Stimulated activated CD8-positive, alpha-beta memory T cell treated with anti-CD3 and anti-CD28 coated beads, Interleukin-12 subunit alpha, Interleukin-12 subunit beta, amount 100 ng/mL, for 24 hours (primary cell): ENCODE measurements around the gene FAM3D.

Experiments
- DNase-seq: peaks from one replicate; pipeline ENCODE4 v3.0.0-alpha.2; 2020; ENCODE audit errors: extremely low read depth

The FAM3D gene

DNA sequence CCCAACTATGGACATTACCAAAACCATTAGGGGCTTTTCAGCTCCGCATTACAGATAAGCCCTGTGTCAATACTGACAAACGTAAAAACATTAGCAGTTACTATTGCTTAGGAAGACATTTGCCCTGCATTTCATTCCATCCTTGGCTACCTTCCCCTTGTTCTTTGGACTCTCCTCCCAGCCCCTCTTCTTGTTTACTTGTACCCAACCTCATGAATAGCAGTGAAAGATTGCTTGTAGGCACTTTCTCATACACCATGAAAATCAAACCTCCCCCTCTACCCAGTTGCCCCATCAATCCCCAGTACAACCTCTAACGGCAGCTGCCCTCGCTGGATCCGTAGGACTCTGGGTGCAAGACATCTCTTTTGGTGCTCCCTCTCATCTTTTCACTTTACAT, 72.5 kb downstream of the FAM3D start:
- no peak for DNase-seq

GRCh38 chr3:58591517-58592510, 74.8 kb downstream of the FAM3D start:
- no peak for DNase-seq

GRCh38 chr3:58588030-58588614, 78.5 kb downstream of the FAM3D start:
- DNase-seq, result no peak

DNA sequence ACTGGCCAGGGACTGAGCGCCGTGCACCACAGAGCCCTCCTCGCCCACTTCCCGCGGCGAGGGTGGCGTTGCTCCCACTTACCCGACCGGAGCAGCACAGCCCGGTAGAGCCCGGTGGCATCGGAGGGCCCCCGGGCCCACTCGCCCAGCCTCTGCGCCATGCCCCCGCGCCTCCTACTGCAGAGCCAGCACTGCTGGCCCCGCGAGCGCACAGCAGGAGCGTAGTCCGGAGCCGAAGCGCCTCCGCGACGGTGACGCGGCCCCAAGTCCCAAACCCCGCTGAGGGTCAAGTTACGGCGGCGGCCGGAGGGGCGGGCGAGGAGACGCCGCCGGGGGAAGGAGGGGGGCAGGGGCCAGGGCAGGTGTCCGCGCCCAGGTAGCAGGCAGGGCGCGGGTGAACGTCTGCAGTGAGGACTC, 79.8 kb downstream of the FAM3D start:
- DNase-seq, result no peak

DNA sequence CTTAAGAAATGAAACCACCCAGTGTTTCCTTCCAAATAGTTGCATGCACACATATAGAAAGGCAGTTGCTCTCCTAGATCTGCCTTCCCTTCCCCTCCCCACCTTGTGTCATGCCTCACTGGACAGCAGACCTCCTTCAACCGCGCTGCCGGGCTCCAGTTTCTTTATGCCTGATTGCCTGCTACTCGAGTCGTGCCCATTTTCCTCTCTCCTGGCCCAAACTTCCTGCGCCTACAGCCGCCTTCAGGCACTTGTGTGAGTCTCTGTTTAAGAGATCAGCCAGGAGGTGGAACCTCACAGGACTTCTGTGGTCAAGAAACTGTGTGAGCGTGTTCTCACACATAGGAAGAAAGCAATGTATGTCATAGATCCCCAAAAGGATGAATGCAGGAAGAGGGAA, 80.6 kb downstream of the FAM3D start:
- no peak for DNase-seq

GRCh38 chr3:58585005-58585786, 81.4 kb downstream of the FAM3D start:
- peak; percentile 17 for DNase-seq

DNA sequence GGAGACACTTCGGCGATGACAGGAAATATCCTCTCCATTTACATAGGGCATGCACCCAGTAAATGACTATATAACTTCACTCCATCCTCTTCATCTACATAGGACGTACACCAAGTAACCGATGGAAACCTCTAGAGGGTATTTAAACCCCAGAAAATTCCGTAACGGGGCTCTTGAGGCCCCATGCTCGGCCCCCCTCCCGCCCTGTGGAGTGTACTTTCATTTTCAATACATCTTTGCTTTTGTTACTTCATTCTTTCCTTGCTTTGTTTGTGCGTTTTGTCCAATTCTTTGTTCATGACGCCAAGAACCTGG, 81.9 kb downstream of the FAM3D start:
- DNase-seq, result no peak
